EH (cell line): ENCODE data around the gene ANGPTL7.
A peak's percentile ranks its signal among the peaks of the same experiment; 100 is the strongest.
"Not testable (repeated sequence)": the region's sequence is repeated elsewhere in the genome, so short reads cannot be mapped to it uniquely, and the experiment has no call there.

Experiments
- DNase-seq: peaks from one replicate; pipeline ENCODE4 v3.0.0-alpha.2; 2015; ENCODE audit warnings: low read depth

Gene ANGPTL7, protein sequence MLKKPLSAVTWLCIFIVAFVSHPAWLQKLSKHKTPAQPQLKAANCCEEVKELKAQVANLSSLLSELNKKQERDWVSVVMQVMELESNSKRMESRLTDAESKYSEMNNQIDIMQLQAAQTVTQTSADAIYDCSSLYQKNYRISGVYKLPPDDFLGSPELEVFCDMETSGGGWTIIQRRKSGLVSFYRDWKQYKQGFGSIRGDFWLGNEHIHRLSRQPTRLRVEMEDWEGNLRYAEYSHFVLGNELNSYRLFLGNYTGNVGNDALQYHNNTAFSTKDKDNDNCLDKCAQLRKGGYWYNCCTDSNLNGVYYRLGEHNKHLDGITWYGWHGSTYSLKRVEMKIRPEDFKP

GRCh38 chr1:11188858-11189451, at the start of gene ANGPTL7:
Gene ANGPTL7, plus strand, starts transcription at chr1:11189355. Its CDS starts 225 bp downstream, at chr1:11189580.
- no peak for DNase-seq

DNA sequence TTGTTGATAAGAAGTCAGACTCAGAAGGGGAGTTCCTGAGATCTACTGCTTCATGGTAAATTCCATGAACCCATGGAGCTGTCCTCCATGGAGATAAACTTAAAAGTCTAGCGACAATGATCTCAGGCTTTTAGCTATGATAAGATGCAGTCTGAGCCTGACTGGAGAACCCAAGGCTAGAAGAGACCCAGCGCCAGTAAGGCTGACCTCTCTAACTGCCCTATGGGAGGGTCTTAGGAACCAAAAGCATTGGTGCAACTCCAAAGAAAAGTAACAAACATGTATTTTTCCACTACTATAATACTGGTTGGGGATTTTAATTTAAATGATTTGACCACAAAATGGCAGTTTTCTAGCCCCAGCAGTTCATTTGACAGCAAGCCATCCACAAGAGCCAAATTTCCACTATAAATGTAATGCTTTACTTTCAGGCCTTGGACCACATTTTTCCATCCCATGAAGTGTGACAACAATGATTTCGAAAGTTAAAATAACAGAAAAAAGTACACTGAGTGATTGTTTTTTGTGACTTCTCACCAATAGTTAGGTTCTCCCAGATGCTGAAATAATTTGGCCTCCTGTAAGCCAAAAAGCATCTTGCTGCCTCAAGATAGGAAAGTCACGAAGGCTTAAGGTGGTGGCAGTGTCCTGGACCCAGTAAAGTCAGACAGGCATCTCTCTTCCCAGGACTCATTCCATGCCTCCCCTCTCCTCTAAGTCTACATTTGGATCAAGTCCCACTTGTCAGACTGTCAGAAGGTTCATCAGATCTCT, 46.4 kb upstream of the ANGPTL7 start:
- DNase-seq, result no peak

GRCh38 chr1:11143401-11143800, 45.8 kb upstream of the ANGPTL7 start:
- DNase-seq, result no peak

- DNase-seq, result no peak
Observed at GRCh38 chr1:11143907-11144306, 45.2 kb upstream of the ANGPTL7 start.

DNA sequence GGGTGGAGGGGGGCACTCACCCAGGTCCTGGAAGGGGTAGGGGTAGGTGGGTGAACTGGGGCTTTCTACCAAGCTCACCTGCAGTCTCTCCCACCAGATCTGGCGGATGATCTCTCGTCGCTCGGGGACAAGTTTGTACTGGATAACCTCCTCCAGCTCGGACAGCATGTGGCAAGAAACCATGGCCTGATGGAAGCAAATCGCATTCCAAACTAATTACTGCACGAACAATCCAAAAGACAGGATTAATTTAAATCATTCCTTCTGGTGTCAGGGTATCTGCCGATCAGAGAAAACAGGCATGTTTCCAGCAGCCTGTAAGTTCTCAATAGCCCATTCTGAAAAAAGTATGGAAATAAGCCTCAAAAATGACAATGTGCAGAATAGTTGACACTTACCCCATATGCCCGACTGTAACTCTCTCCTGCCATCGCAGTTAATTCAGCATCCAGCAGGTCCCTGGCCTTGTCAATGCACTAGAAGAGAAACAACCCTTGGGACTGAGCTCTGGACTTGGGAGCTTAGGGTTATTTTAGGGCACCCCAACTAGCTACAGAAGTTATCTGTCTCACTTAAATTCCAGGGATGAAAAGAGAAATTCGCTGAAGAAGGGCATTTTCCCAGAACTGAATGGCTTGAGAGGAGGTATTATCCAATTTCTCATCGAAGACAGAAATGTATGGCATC, 44.4 kb upstream of the ANGPTL7 start:
- DNase-seq, result no peak

- DNase-seq, result no peak
Observed at GRCh38 chr1:11145741-11146140, 43.4 kb upstream of the ANGPTL7 start.

- peak; percentile 84 for DNase-seq
Observed at GRCh38 chr1:11147197-11147770, 41.9 kb upstream of the ANGPTL7 start.

DNA sequence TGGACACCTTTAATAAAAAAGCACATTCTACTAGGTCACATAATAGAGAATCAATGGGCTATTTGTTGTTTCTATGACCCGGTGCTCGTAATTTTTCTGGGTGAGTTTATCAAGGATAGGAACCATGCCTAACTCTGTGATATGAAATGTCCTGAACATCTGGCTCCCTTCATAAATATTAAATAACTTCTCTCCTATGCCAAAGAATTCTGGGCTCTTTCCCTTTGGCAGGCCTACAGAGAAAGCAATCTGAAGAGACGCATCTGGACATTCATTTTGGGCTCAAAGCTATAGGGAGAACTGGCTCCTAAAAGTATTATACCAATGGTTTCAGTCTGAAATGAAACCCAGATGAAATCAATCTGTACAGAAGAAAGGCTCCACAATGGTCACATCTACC, 38.8 kb upstream of the ANGPTL7 start:
- no peak for DNase-seq

GRCh38 chr1:11151114-11151513, 38.0 kb upstream of the ANGPTL7 start:
- DNase-seq, result no peak

- peak; percentile 24 for DNase-seq
Observed at GRCh38 chr1:11151826-11152612, 37.1 kb upstream of the ANGPTL7 start.

DNA sequence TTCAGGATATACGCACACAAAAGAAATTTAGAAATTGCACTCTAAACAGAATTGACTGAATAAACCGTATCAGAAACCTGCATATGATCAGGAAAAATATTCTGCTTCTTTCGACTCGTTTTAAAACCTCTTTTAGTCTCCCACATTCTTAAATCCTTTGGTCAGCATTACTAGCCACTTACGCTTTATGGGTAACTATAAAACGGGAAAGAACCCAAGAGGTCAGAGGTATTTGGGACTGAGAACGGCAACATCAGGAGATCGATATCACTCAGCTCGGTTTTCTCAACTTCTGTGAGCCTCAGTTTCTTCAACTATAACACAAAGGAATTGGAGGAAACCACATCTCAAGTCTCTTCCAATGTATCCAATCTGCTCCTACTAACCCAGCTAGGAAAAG, 36.4 kb upstream of the ANGPTL7 start:
- no peak for DNase-seq

GRCh38 chr1:11153184-11153583, 36.0 kb upstream of the ANGPTL7 start:
- no peak for DNase-seq

DNA sequence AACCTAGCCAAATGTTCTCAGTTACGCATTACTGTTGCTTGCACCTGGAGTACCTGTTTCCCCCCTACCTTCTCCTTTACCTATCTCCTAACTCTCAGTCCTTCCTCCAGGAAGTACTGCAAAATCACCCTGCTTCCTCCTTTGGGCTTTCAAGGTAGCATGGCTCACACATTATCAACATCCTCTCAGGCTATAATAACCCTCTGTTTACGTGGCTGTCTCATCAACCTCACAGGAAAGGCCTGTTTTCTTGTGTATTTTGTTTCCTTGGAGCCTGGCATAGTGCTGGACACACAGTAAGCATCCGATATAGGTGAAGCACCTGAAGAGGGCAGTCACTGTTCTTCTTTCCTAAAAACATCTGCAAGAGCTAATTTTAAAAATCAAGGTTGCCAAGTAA, 32.7 kb upstream of the ANGPTL7 start:
- DNase-seq, result no peak

DNA sequence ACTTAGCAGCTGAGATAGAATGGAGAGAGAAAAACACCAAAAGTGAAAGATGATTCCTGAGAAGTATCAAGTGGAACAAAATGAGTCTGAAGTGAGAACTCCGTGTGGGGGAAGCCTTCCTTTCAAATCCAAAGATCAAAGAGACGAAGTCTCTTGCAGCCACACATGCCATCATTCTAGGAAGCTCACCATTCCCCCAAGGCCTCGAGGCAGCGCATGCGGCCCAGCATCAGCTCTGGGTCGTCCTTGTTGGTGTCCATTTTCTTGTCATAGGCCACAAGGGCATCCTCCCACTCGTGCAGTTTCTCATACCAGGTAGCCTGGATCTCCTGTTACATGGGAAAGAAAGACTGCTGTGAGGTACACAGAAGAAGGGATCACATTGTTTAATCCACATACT, 32.2 kb upstream of the ANGPTL7 start:
- DNase-seq, result no peak

DNA sequence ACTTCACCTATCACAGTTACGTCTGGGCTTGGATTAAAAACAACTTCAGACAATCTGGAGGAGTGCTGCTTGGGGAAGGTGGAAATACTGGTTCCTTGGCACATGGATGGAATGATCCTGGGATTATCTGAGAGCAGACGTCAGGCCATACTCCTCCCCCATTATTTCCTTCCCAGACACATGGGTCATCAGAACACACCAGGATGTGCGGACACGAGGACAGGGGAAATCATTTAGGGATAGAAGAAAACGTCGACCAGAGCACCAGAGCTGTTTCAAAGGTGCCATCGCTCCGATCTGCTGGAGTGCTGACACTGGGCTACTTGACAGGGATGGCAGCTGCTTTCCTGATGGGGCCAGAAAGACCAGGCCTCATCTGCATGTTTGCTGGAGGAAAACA, 31.8 kb upstream of the ANGPTL7 start:
- no peak for DNase-seq

DNA sequence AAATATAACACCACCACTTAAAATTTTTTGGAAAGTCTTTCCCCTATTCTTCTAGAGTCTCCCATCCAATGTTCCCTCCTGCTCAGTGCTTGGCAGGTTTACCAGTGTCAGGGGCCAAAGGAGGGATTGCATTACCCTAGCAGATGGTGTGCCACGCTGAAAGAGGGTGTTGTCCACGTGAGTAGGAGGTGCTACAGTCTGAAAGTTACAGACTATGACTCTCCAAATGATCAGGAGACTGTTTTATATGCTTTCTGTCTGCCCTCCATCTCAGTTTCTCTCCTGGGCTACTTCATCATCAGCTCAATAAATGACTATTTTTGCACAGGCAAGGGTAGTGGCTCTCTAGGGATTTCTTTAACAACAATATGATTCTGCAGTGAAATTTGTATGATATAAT, 31.3 kb upstream of the ANGPTL7 start:
- DNase-seq, result peak; percentile 41

DNA sequence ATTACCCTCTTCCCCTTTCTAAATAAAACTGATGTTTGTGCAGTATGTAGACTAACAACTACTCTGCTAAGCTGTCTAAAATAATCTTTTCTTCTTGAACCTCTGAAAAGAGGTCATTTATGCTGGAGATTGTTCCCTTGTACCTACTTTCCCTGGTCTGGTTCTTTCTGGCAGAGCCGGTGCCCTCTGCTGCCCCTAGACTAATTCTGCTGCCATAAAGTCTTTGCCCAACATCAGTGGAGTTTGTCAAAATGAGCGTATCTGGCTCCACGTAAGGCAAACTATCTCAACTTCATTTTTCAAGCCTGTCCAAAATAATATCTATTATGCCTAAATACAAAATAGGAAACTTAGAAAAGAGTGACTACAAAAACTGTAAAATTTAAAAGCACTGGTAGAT, 30.9 kb upstream of the ANGPTL7 start:
- DNase-seq, result no peak

GRCh38 chr1:11158720-11159321, 30.3 kb upstream of the ANGPTL7 start:
- DNase-seq, result peak; percentile 96

DNA sequence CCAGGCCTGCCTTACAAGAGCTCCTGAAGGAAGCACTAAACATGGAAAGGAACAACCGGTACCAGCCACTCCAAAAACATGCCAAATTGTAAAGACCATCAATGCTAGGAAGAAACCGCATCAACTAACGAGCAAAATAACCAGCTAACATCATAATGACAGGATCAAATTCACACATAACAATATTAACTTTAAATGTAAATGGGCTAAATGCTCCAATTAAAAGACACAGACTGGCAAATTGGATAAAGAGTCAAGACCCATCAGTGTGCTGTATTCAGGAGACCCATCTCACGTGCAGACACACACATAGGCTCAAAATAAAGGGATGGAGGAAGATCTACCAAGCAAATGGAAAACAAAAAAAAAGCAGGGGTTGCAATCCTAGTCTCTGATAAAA, 26.4 kb upstream of the ANGPTL7 start:
- DNase-seq, result not testable (repeated sequence)

DNA sequence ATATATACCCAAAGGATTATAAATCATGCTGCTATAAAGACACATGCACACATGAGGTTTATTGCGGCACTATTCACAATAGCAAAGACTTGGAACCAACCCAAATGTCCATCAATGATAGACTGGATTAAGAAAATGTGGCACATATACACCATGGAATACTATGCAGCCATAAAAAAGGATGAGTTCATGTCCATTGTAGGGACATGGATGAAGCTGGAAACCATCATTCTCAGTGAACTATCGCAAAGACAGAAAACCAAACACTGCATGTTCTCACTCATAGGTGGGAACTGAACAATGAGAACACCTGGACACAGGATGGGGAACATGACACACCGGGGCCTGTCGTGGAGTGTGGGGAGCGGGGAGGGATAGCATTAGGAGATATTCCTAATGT, 22.4 kb upstream of the ANGPTL7 start:
- DNase-seq, result not testable (repeated sequence)

GRCh38 chr1:11168731-11169130, 20.4 kb upstream of the ANGPTL7 start:
- DNase-seq, result no peak
